K562 (cell line): Measurements from ENCODE around the gene WDR70. TPM values are rescaled to one million over a fixed set of nuclear protein-coding genes. Genes with fewer than 3 reads are reported as not detected.
"Not testable (repeated sequence)": the region's sequence is repeated elsewhere in the genome, so short reads cannot be mapped to it uniquely, and the experiment has no call there.

Experiments
- ATAC-seq: fragments of 200-7000 bp; cut with Tn5 transposase; 3 replicates; pipeline ENCODE4 v1.9.1; 2020; ENCODE audit warnings: moderate library complexity
- BruUV-seq: library from RNA; stranded (reverse); fragments of 400-500 nt; replicated peaks from 2 replicates; lab custom pipeline; 2021; lab: Mats Ljungman, UMichigan
- CTCF ChIA-PET: fragments of 300-600 bp; formaldehyde crosslinking; extraction: SDS; loops from one replicate; lab custom pipeline; 2021; ENCODE audit warnings: low intra/inter-chr PET ratio; lab: Yijun Ruan, JAX
- POLR2A ChIA-PET: fragments of 300-600, 350-650 bp; sonication (Branson Sonifier 250); formaldehyde crosslinking; extraction: SDS; loops from one replicate; lab custom pipeline; 2021; ENCODE audit warnings: antibody characterized with exemption, inconsistent platforms; lab: Yijun Ruan, JAX
- DNase-seq, 4 experiments: peaks; one replicate each; pipeline versions ENCODE4 v3.0.0 to v3.0.0-alpha.2; 2011 to 2018; ENCODE audit warnings: low spot score in 3 of 4, mixed read lengths in 3 of 4; ENCODE audit errors: extremely low read depth in 1 of 4
- FAIRE-seq: peaks from 2 replicates; lab custom pipeline; 2011; peaks lifted over from hg19 to GRCh38; lab: Jason Lieb, UNC
- H2AFZ ChIP-seq: 2 replicates; pipeline ENCODE4 v1.6.0; 2011; ENCODE audit warnings: low read depth, low read length, control low read depth, inconsistent platforms
- H3K27ac ChIP-seq: fragments of 200-600 bp; 3 replicates; pipeline ENCODE4 v1.8.0; 2011; ENCODE audit warnings: low read depth, mild to moderate bottlenecking, control low read depth, inconsistent platforms, low read length, moderate library complexity, mixed read lengths; ENCODE audit errors: extremely low read depth
- H3K27me3 ChIP-seq, 2 experiments: fragments of 300-600 bp in 1 of 2; 2 replicates in 1 of 2; 3 replicates in 1 of 2; pipeline versions ENCODE4 v1.6.0 to v1.8.0; 2011; ENCODE audit warnings: inconsistent platforms in 2 of 2, low read length in 2 of 2, mild to moderate bottlenecking in 1 of 2, mixed read lengths in 1 of 2, moderate library complexity in 1 of 2; ENCODE audit not compliant: control insufficient read depth in 2 of 2, insufficient read depth in 2 of 2
- H3K36me3 ChIP-seq: fragments of 300-600 bp; 3 replicates; pipeline ENCODE4 v1.8.0; 2011; ENCODE audit warnings: mild to moderate bottlenecking, low read length, inconsistent platforms; ENCODE audit not compliant: control insufficient read depth, insufficient read depth
- H3K4me1 ChIP-seq, 2 experiments: fragments of 200-600 bp in 1 of 2; replicated peaks in 1 of 2; 2 replicates in 1 of 2; 3 replicates in 1 of 2; pipeline versions ENCODE4 v1.5.1 to v1.8.0; 2011; ENCODE audit warnings: inconsistent platforms in 2 of 2, low read length in 2 of 2, mild to moderate bottlenecking in 1 of 2, mixed read lengths in 1 of 2, moderate library complexity in 1 of 2; ENCODE audit not compliant: control insufficient read depth in 2 of 2, insufficient read depth in 2 of 2
- H3K4me2 ChIP-seq: 2 replicates; pipeline ENCODE4 v1.6.1; 2011; ENCODE audit warnings: low read length, control low read depth, inconsistent platforms, mixed read lengths; ENCODE audit not compliant: insufficient read depth
- H3K4me3 ChIP-seq: fragments of 200-600 bp; sonication (generic), shearing (Covaris generic); 2 replicates; pipeline ENCODE4 v1.5.1; 2016; ENCODE audit warnings: control low read depth, inconsistent platforms
- H3K79me2 ChIP-seq: fragments of 200-600 bp; 3 replicates; pipeline ENCODE4 v1.8.0; 2011; ENCODE audit warnings: low read length, inconsistent platforms; ENCODE audit not compliant: control insufficient read depth, insufficient read depth
- H3K9ac ChIP-seq, 2 experiments: 2 replicates each; pipeline versions ENCODE4 v1.6.0 to v1.6.1; 2011; ENCODE audit warnings: low read depth in 2 of 2, low read length in 2 of 2, control low read depth in 1 of 2, inconsistent platforms in 1 of 2, mild to moderate bottlenecking in 1 of 2, mixed read lengths in 1 of 2; ENCODE audit not compliant: insufficient read depth in 1 of 2
- H3K9me1 ChIP-seq: one replicate; pipeline ENCODE4 v1.6.0; 2011; ENCODE audit warnings: inconsistent platforms, mild to moderate bottlenecking, low read length, moderate library complexity; ENCODE audit not compliant: control insufficient read depth, insufficient read depth
- H3K9me3 ChIP-seq: replicated peaks from 2 replicates; pipeline ENCODE4 v1.5.1; 2011; ENCODE audit warnings: low read depth, low read length, inconsistent platforms; ENCODE audit not compliant: control insufficient read depth, insufficient read depth
- H4K20me1 ChIP-seq: replicated peaks from 2 replicates; pipeline ENCODE4 v1.6.1; 2011; ENCODE audit warnings: low read length, inconsistent platforms, mixed read lengths; ENCODE audit not compliant: control insufficient read depth, insufficient read depth
- ATF7 ChIP-seq: fragments of 450-650 bp; IDR thresholded peaks from 2 replicates; pipeline ENCODE4 v1.7.1; 2014; ENCODE audit warnings: mild to moderate bottlenecking, moderate library complexity
- CEBPG ChIP-seq, 3 experiments: fragments of 200-800 bp in 1 of 3; sonication (Bioruptor generic) in 1 of 3; sonication (generic) in 1 of 3; formaldehyde crosslinking in 1 of 3; IDR thresholded peaks in 2 of 3; conservative IDR thresholded peaks in 1 of 3; 2 replicates each; pipeline versions ENCODE4 v1.6.1 to v1.8.0; 2016 to 2022; ENCODE audit warnings: missing compliant biosample characterization in 2 of 3, missing genetic modification characterization in 2 of 3, mild to moderate bottlenecking in 1 of 3, missing genetic modification reagents in 1 of 3
- CXXC5 ChIP-seq: fragments of 250-450 bp; sonication (Bioruptor Pico); IDR thresholded peaks from 2 replicates; pipeline ENCODE4 v1.8.0; 2022; ENCODE audit warnings: inconsistent platforms, mild to moderate bottlenecking, moderate library complexity
- SMARCA4 ChIP-seq: fragments of 450-650 bp; IDR thresholded peaks from 2 replicates; pipeline ENCODE4 v1.6.1; 2016
- SMARCE1 ChIP-seq: fragments of 450-650 bp; IDR thresholded peaks from 2 replicates; pipeline ENCODE4 v1.7.1; 2016; ENCODE audit warnings: mild to moderate bottlenecking
- SPI1 ChIP-seq: IDR thresholded peaks from 2 replicates; pipeline ENCODE4 v1.6.1; 2011; ENCODE audit warnings: low read depth, low read length, control low read depth, borderline replicate concordance
- WGBS: fragments of 100-300 bp; shearing (Covaris generic); methylation state at CpG from one replicate; pipeline ENCODE4 v1.1.6; 2016; ENCODE audit warnings: low coverage, mixed read lengths; ENCODE audit not compliant: insufficient coverage; ENCODE audit errors: missing lambda C conversion rate; 5-methylcytosine and 5-hydroxymethylcytosine counted together
- in situ Hi-C: fragments of 300-500 bp; cut with MboI; formaldehyde crosslinking; loops from 4 replicates; pipeline ENCODE4 v1.15.0; 2018; ENCODE audit warnings: inconsistent platforms, mixed read lengths
- intact Hi-C: fragments of 100-400 bp; cut with micrococcal nuclease; formaldehyde crosslinking; loops from 2 replicates; pipeline ENCODE4 v1.14.2; 2022
- polyA plus RNA-seq, 8 experiments: library from polyadenylated mRNA; depleted of rRNA in 4 of 8; stranded (reverse) in 5 of 8; unstranded in 3 of 8; fragments of >200 nt; fragmentation: Nextera tagmentation in 2 of 8; fragmentation: Illumina TruSeq in 1 of 8; extraction: Ambion mirVana in 2 of 8; extraction: Trizol in 1 of 8; gene quantifications; 2 replicates each; pipeline versions ENCODE4 v1.2.1 to v1.2.3, GENCODE V29; 2011 to 2014; ENCODE audit warnings: inconsistent platforms in 1 of 8, missing spikeins in 1 of 8
- total RNA-seq, 7 experiments: library from RNA; depleted of rRNA in 6 of 7; stranded (reverse); fragments of >200 nt in 6 of 7; fragmentation: Illumina TruSeq in 2 of 7; extraction: Trizol in 2 of 7; gene quantifications; 2 replicates each; pipeline versions ENCODE4 v1.2.1 to v1.2.3, GENCODE V29; 2011 to 2021; ENCODE audit warnings: low replicate concordance in 1 of 7

The WDR70 gene
- total and polyA plus RNA-seq, 9 of the 15 experiments (the other 6 are each of a cell fraction or from before 2014, with no cell fraction given): 16.8 to 46.6 (median 38.8) TPM

DNA sequence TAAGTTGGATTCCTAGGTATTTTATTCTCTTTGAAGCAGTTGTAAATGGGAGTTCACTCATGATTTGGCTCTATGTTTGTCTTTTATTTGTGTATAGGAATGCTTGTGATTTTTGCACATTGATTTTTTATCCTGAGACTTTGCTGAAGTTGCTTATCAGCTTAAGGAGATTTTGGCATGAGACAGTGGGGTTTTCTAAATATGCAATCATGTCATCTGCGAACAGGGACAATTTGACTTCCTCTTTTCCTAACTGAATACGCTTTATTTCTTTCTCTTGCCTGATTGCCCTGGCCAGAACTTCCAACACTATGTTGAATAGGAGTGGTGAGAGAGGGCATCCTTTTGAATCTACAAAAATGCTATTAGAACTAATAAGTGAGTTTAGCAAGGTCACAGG lies 215.7 kb downstream of the WDR70 start:
- H3K4me2 ChIP-seq; BruUV-seq; H2AFZ ChIP-seq; H4K20me1 ChIP-seq; DNase-seq; ATAC-seq; H3K9ac ChIP-seq; FAIRE-seq; H3K27ac ChIP-seq; H3K9me3 ChIP-seq; H3K9me1 ChIP-seq; intact Hi-C loops; in situ Hi-C loops; H3K4me1 ChIP-seq; H3K79me2 ChIP-seq; H3K27me3 ChIP-seq; H3K4me3 ChIP-seq; CTCF ChIA-PET; H3K36me3 ChIP-seq; TF ChIP-seq CEBPG (tag; conservative IDR thresholded peaks at IDR 0.05 in 1 of 2, IDR thresholded peaks at IDR 0.05 in 1 of 2): not testable (repeated sequence)
- TF ChIP-seq ATF7 (peak; percentile 35; the same call in 1 of the 2 replicates), SMARCE1 (peak; percentile 71; the same call in 1 of the 2 replicates), CXXC5 (peak; percentile 44; the same call in 1 of the 2 replicates), SPI1 (peak; percentile 60; the same call in 1 of the 2 replicates), CEBPG (CRISPR knock-in tag; IDR thresholded peaks at IDR 0.05) (0 out of 2 replicates have a peak, but pooled peaks have one; percentile 13), SMARCA4 (peak; percentile 15; the same call in 1 of the 2 replicates)
- POLR2A ChIA-PET: interaction anchor here (1.0 kb wide), 1 partner anchor 11 kb away, joined by 3 read pairs; no protein-coding TSS in a partner anchor
- 0% methylated on average over 2 of the region's 2 CpGs for WGBS
